GM23248 (cell line): ENCODE measurements around the gene CYP11A1. TPM values are rescaled to one million over a fixed set of nuclear protein-coding genes. Genes with fewer than 3 reads are reported as not detected.

Experiments used
- DNase-seq: peaks from one replicate; pipeline ENCODE4 v3.0.0-alpha.2; 2015
- H2AFZ ChIP-seq: fragments of 200-600 bp; sonication (generic); 2 replicates; pipeline ENCODE4 v1.6.1; 2016; ENCODE audit warnings: antibody characterized with exemption
- H3F3A ChIP-seq: fragments of 200-600 bp; sonication (generic); 2 replicates; pipeline ENCODE4 v1.6.1; 2016; ENCODE audit warnings: mild to moderate bottlenecking, antibody characterized with exemption, mixed run types; ENCODE audit not compliant: insufficient read depth
- H3K27ac ChIP-seq: fragments of 200-600 bp; sonication (generic); 2 replicates; pipeline ENCODE4 v1.5.1; 2016; ENCODE audit warnings: mild to moderate bottlenecking
- H3K27me3 ChIP-seq: fragments of 200-600 bp; sonication (generic); replicated peaks from 2 replicates; pipeline ENCODE4 v1.6.1; 2016; ENCODE audit warnings: mild to moderate bottlenecking; ENCODE audit not compliant: insufficient read depth
- H3K36me3 ChIP-seq: fragments of 200-600 bp; sonication (generic); 2 replicates; pipeline ENCODE4 v1.6.1; 2016; ENCODE audit warnings: low read depth, mild to moderate bottlenecking
- H3K4me1 ChIP-seq: fragments of 200-600 bp; sonication (generic); 2 replicates; pipeline ENCODE4 v1.6.1; 2016; ENCODE audit warnings: mild to moderate bottlenecking; ENCODE audit not compliant: insufficient read depth
- H3K4me2 ChIP-seq: fragments of 200-600 bp; sonication (generic); one replicate; pipeline ENCODE4 v1.6.1; 2016; ENCODE audit warnings: mild to moderate bottlenecking; ENCODE audit not compliant: unreplicated experiment
- H3K4me3 ChIP-seq: fragments of 200-600 bp; sonication (generic); 2 replicates; pipeline ENCODE4 v1.5.1; 2016; ENCODE audit warnings: mild to moderate bottlenecking
- H3K79me2 ChIP-seq: fragments of 200-600 bp; sonication (generic); 2 replicates; pipeline ENCODE4 v1.6.1; 2016; ENCODE audit warnings: mild to moderate bottlenecking; ENCODE audit not compliant: insufficient read depth
- H3K9ac ChIP-seq: fragments of 200-600 bp; sonication (generic); 2 replicates; pipeline ENCODE4 v1.6.1; 2016; ENCODE audit warnings: mild to moderate bottlenecking
- H3K9me2 ChIP-seq: fragments of 200-600 bp; sonication (generic); 2 replicates; pipeline ENCODE4 v1.6.1; 2016; ENCODE audit warnings: mixed run types, mild to moderate bottlenecking, moderate library complexity; ENCODE audit not compliant: insufficient read depth
- H3K9me3 ChIP-seq: fragments of 200-600 bp; sonication (generic); one replicate; pipeline ENCODE4 v1.6.1; 2017; ENCODE audit warnings: low read depth
- H4K20me1 ChIP-seq: fragments of 200-600 bp; sonication (generic); 2 replicates; pipeline ENCODE4 v1.6.0; 2016; ENCODE audit not compliant: insufficient read depth
- EZH2 ChIP-seq: fragments of 200-600 bp; sonication (generic); IDR thresholded peaks from 2 replicates; pipeline ENCODE4 v1.6.1; 2018; ENCODE audit warnings: antibody characterized with exemption, mild to moderate bottlenecking; ENCODE audit not compliant: insufficient read depth, poor library complexity, severe bottlenecking
- EZH2phosphoT487 ChIP-seq: fragments of 200-600 bp; sonication (generic); IDR thresholded peaks from 2 replicates; pipeline ENCODE4 v1.6.1; 2018; ENCODE audit warnings: antibody characterized with exemption, moderate library complexity, mild to moderate bottlenecking, low read depth; ENCODE audit not compliant: insufficient read depth
- WGBS, 2 experiments: methylation state at CpG; one replicate each; pipeline ENCODE4 v1.1.6; 2015 to 2017; ENCODE audit warnings: low lambda C conversion rate in 2 of 2, low coverage in 1 of 2; ENCODE audit errors: missing lambda C conversion rate in 2 of 2; 5-methylcytosine and 5-hydroxymethylcytosine counted together
- in situ Hi-C: fragments of 300-500 bp; cut with MboI; formaldehyde crosslinking; loops from 2 replicates; pipeline ENCODE4 v1.15.0; 2020
- polyA plus RNA-seq: library from polyadenylated mRNA; unstranded; fragments of >200 nt; fragmentation: Nextera tagmentation; extraction: Ambion mirVana; gene quantifications from 2 replicates; pipeline ENCODE4 v1.2.1, GENCODE V29; 2016
- total RNA-seq: library from RNA; depleted of rRNA; stranded (reverse); fragments of >200 nt; shearing (Covaris generic); gene quantifications from 2 replicates; pipeline ENCODE4 v1.2.3, GENCODE V29; 2014

CYP11A1 gene
- total and polyA plus RNA-seq, 2 experiments from 2014 or later, result 0.32 to 1.2 TPM

DNA sequence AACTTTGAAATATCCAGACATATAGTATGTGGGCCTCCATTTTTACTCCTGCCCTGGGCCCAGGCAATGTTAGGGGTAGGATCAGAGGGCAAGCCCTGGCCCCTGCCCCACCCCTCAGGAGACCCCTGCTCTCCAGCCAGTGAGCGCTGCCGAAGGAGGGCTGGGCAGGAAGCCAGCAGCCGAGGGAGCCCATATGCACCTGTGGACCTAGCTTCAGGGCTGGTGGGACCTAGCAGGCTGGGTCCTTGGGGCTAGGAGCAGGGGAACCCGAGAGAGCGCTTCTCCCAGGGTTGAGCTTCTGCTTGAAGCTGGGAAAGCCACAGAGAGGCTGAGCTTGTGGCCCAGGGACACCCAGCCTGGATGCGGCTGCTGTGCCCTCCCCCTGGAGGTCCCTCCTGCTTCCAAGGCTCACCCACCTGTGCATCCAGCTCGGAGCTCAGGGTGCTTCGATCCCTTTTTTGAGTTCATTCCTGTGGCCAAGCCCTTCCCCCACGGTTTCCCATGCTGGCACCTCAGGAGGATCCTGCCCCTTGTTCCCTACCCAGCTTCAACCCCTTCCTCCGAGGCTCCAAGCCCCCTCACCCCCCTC, 21.0 kb upstream of the CYP11A1 start:
- Histone ChIP-seq H3K36me3 (no peaks in the 10 kb centered on the region), H3K27me3 (no peaks in the 10 kb centered on the region), H3K79me2 (no peaks in the 10 kb centered on the region), H3K9me2 (no peaks in the 10 kb centered on the region), H3K9ac (no peak overlapping the region), H3K4me3 (no peak overlapping the region), H3K9me3 (no peaks in the 10 kb centered on the region), H4K20me1 (no peaks in the 10 kb centered on the region), H2AFZ (no peak overlapping the region), H3F3A (peaks cover 14% of the 10 kb centered on the region), H3K4me1 (peaks cover 38% of the 10 kb centered on the region), H3K27ac (no peak overlapping the region), H3K4me2 (no peak overlapping the region)
- TF ChIP-seq EZH2phosphoT487 (no peak), EZH2 (no peak)
- no peak for DNase-seq
- 76 to 78% methylated on average over 7 to 9 of the region's 10 CpGs for WGBS, 2 experiments
- in situ Hi-C loops, result no loop called here

DNA sequence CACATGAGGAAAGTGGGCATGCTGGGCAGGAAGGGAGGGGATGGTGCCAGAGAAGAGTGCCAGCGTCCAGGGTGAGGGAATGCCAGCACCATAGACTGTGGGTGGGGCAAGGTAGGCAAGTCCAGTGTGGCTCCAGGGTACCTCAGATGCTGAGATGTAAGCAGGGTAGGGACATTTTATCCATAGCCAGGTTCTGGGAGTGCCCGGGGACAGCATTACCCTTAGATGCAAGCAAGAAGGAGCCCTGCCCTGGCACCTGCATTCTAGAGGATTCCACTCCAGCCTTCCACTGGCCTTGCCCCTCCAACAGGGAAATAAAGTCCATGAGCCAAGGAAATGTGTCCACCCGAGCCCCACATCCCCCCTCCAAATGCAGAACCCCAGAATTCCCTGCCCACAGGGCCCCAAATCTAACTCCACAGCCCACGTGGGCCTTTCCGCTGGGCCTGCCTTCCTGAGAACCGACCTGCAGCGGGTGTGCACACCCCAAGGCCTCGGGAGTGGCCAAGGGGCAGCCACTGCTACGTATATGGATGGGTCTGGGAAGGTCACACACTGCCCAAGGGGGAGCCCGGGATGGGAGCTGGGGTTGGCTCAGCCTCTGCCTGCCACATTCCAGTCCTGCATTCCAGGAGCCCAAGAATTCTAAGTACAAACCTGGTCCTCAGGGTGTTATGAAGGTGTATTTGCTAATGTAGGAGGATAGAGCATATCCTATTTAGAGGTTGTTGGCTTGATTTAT, 20.3 kb upstream of the CYP11A1 start:
- H3K4me1 ChIP-seq, result peaks cover 32% of the 10 kb centered on the region
- H3K27me3 ChIP-seq, result no peaks in the 10 kb centered on the region
- WGBS, 2 experiments, result 82 to 91% methylated on average over 8 to 10 of the region's 10 CpGs
- H3K9me3 ChIP-seq, result no peaks in the 10 kb centered on the region
- no peaks in the 10 kb centered on the region for H4K20me1 ChIP-seq
- H3K4me2 ChIP-seq, result no peak overlapping the region
- H3K4me3 ChIP-seq, result no peak overlapping the region
- H2AFZ ChIP-seq, result no peak overlapping the region
- H3F3A ChIP-seq, result peaks cover 13% of the 10 kb centered on the region
- TF ChIP-seq EZH2 (no peak), EZH2phosphoT487 (no peak)
- H3K36me3 ChIP-seq, result no peaks in the 10 kb centered on the region
- DNase-seq, result no peak
- H3K9ac ChIP-seq, result no peak overlapping the region
- no peak overlapping the region for H3K27ac ChIP-seq
- no peaks in the 10 kb centered on the region for H3K9me2 ChIP-seq
- in situ Hi-C loops, result no loop called here
- no peaks in the 10 kb centered on the region for H3K79me2 ChIP-seq

DNA sequence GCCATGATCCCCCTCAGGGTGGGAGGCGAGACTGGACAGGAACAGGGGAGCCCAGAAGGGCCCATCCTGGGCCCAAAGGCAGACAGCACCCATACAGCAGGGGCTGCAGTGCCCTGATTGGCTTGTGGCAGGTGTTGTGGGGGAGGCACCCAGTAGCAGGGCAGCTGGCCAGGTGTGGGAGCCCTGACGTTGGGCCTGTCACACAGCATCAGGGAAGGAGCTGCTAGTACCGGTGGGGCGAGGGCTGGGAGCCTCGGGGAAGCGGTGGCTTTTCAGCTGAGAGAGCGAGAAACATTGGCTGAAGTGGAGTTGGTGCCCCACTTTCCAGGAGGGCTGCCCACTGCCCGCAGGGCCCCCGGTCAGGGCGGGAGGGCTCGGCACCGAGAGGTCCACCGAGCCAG, 19.7 kb upstream of the CYP11A1 start:
- Histone ChIP-seq H3K4me3 (no peak overlapping the region), H3K9me3 (no peaks in the 10 kb centered on the region), H3K27me3 (no peaks in the 10 kb centered on the region), H3K79me2 (no peaks in the 10 kb centered on the region), H3K4me2 (no peak overlapping the region), H3K27ac (no peak overlapping the region), H3F3A (peaks cover 16% of the 10 kb centered on the region), H4K20me1 (no peaks in the 10 kb centered on the region), H3K4me1 (peaks cover 27% of the 10 kb centered on the region), H3K9ac (no peak overlapping the region), H2AFZ (no peak overlapping the region), H3K9me2 (no peaks in the 10 kb centered on the region), H3K36me3 (no peaks in the 10 kb centered on the region)
- DNase-seq, result no peak
- 89 to 90% methylated on average over 13 of the region's 13 CpGs for WGBS, 2 experiments
- in situ Hi-C loops, result no loop called here
- no peak for TF ChIP-seq EZH2phosphoT487
- TF ChIP-seq EZH2, result no peak

DNA sequence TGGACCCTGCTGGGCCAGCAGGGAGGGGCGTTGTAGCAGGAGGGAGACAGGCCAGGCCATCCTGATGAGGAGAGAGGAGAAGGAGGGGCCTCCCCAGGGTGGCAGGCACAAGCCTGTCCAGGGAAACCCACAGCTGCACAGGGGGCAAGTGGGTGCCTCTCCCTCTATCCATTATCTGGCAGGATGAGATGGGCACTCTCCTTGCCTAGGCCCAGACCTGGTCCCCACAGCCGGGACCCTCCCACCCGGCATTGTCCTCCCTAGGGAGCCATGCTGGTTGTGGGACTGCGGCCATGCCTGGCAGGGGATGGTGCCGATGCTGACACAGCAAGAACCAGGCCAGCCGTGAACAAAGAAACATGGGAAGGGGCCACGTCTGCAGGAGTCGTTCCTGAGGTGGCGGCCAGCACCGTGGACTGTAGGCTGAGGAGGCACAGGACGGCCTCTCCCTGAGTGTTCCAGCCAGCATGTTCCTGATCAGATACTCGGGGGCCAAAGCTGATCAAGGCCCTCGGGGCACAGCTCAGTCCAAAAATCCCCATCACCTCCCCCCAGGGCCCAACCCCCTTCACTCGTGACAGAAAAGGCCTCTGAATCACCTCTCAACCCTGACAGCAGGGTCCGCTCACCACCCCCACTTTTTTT, 19.2 kb upstream of the CYP11A1 start:
- Histone ChIP-seq H3K27ac (no peak overlapping the region), H4K20me1 (no peaks in the 10 kb centered on the region), H3K36me3 (no peaks in the 10 kb centered on the region), H3K9me2 (no peaks in the 10 kb centered on the region), H3F3A (peaks cover 16% of the 10 kb centered on the region), H3K79me2 (no peaks in the 10 kb centered on the region), H3K9ac (no peak overlapping the region), H3K4me1 (peaks cover 27% of the 10 kb centered on the region), H2AFZ (no peak overlapping the region), H3K4me3 (no peak overlapping the region), H3K4me2 (no peak overlapping the region), H3K27me3 (no peaks in the 10 kb centered on the region), H3K9me3 (no peaks in the 10 kb centered on the region)
- 87 to 91% methylated on average over 15 of the region's 15 CpGs for WGBS, 2 experiments
- in situ Hi-C loops, result no loop called here
- no peak for DNase-seq
- TF ChIP-seq EZH2 (no peak), EZH2phosphoT487 (no peak)
